ENCODE measurements around the gene ISM1. TPM values are rescaled to one million over a fixed set of nuclear protein-coding genes. Genes with fewer than 3 reads are reported as not detected.

ISM1 gene
- total and polyA plus RNA-seq, 8 donors, result 0.25 to 14.3 (median 0.97) TPM; not detected in 2

DNA sequence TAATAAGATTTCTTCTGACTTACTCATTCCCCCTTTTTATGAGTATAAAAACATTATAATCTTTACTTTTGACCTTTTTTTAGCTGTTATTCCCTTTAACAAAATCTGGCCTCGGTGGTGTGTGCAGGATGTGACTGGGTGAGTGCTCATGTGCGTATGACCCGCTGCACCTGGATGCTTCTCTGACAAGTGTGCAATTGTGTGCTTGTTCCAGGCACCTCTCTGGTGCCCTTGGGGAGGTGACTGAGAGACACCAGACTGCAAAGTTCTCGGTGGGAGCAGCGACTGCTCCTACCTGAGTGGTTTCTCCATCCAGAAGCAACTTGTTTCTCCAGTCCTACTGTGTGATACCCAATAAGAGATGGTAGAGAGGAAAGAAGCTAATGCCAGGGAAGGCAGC, 65.0 kb downstream of the ISM1 start:
- no peak overlapping the region for H3K4me3 ChIP-seq
- TF ChIP-seq POLR2AphosphoS5 (IDR thresholded peaks at IDR 0.05), result no peak
- TF ChIP-seq CTCF (IDR thresholded peaks at IDR 0.05), result no peak
- TF ChIP-seq POLR2A (IDR thresholded peaks at IDR 0.05), result no peak
- TF ChIP-seq EP300 (IDR thresholded peaks at IDR 0.05), result no peak
- intact Hi-C loops (cut with DNase I; ENCODE audit: low total_unique reads), result no loop called here
- H3K4me1 ChIP-seq, result no peaks in the 10 kb centered on the region
- no peaks in the 10 kb centered on the region for H3K27me3 ChIP-seq
- H3K9me3 ChIP-seq, result no peaks in the 10 kb centered on the region
- H3K27ac ChIP-seq, result no peak overlapping the region
- DNase-seq, result no peak
- 87 to 96% (median 92%) methylated on average over 5 of the region's 5 CpGs for WGBS, 5 donors
- no peaks in the 10 kb centered on the region for H3K36me3 ChIP-seq

- no peaks in the 10 kb centered on the region for H3K27me3 ChIP-seq
- H3K4me3 ChIP-seq, result no peak overlapping the region
- intact Hi-C loops (cut with DNase I; ENCODE audit: low total_unique reads), result no loop called here
- no peaks in the 10 kb centered on the region for H3K9me3 ChIP-seq
- 55 to 78% (median 59%) methylated on average over 7 of the region's 7 CpGs for WGBS, 5 donors
- no peaks in the 10 kb centered on the region for H3K36me3 ChIP-seq
- no peak overlapping the region for H3K27ac ChIP-seq
- peak in 1 of 2 donors; percentile 37 for DNase-seq
- TF ChIP-seq POLR2AphosphoS5 (IDR thresholded peaks at IDR 0.05) (no peak), CTCF (IDR thresholded peaks at IDR 0.05) (no peak), POLR2A (IDR thresholded peaks at IDR 0.05) (no peak), EP300 (IDR thresholded peaks at IDR 0.05) (no peak)
- no peaks in the 10 kb centered on the region for H3K4me1 ChIP-seq
Measured at GRCh38 chr20:13286607-13287006, 65.5 kb downstream of the ISM1 start.

DNA sequence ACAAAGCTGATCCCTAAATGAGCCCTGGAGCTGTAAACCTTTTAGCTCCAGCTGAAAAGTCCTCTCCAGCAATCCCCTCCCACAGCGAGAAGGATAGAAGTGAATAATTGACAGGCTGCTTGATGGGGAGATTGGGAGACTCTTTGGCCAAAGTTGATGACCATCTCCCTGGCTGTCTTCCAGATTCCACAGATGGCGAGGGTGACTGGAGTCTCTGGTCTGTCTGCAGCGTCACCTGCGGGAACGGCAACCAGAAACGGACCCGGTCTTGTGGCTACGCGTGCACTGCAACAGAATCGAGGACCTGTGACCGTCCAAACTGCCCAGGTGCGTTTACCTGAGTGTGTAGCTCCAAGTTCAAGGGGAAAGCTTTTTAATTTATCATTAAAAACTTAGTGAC, 67.3 kb downstream of the ISM1 start:
- intact Hi-C loops (cut with DNase I; ENCODE audit: low total_unique reads), result no loop called here
- TF ChIP-seq POLR2AphosphoS5 (IDR thresholded peaks at IDR 0.05) (no peak), CTCF (IDR thresholded peaks at IDR 0.05) (no peak), POLR2A (IDR thresholded peaks at IDR 0.05) (no peak), EP300 (IDR thresholded peaks at IDR 0.05) (no peak)
- 89 to 94% (median 91%) methylated on average over 7 to 12 of the region's 12 CpGs for WGBS, 5 donors
- no peaks in the 10 kb centered on the region for H3K9me3 ChIP-seq
- H3K27ac ChIP-seq, result no peak overlapping the region
- no peaks in the 10 kb centered on the region for H3K27me3 ChIP-seq
- no peak for DNase-seq
- H3K4me1 ChIP-seq, result no peaks in the 10 kb centered on the region
- H3K4me3 ChIP-seq, result no peak overlapping the region
- no peaks in the 10 kb centered on the region for H3K36me3 ChIP-seq

GRCh38 chr20:13289031-13289430, 68.0 kb downstream of the ISM1 start:
- no peaks in the 10 kb centered on the region for H3K36me3 ChIP-seq
- H3K4me3 ChIP-seq, result no peak overlapping the region
- no peaks in the 10 kb centered on the region for H3K4me1 ChIP-seq
- no peak for DNase-seq
- WGBS, 5 donors, result 85 to 97% (median 92%) methylated on average over 6 of the region's 6 CpGs
- no peaks in the 10 kb centered on the region for H3K9me3 ChIP-seq
- TF ChIP-seq EP300 (IDR thresholded peaks at IDR 0.05) (no peak), POLR2A (IDR thresholded peaks at IDR 0.05) (no peak), CTCF (IDR thresholded peaks at IDR 0.05) (no peak), POLR2AphosphoS5 (IDR thresholded peaks at IDR 0.05) (no peak)
- no peak overlapping the region for H3K27ac ChIP-seq
- H3K27me3 ChIP-seq, result no peaks in the 10 kb centered on the region
- intact Hi-C loops (cut with DNase I; ENCODE audit: low total_unique reads), result no loop called here

All from stomach (tissue), 9 donors.